ENCODE results near the gene PDGFA. TPM values are rescaled to one million over a fixed set of nuclear protein-coding genes. Genes with fewer than 3 reads are reported as not detected.

PDGFA gene
- total and polyA plus RNA-seq, 2 experiments from 2014 or later: 35.6 to 43.1 TPM

- Histone ChIP-seq H3K4me1 (ENCODE audit: insufficient read depth) (peaks cover 3% of the 10 kb centered on the region; the same call in 1 of the 2 replicates), H3K4me2 (no peak overlapping the region), H4K20me1 (replicated peaks; ENCODE audit: insufficient read depth) (no peaks in the 10 kb centered on the region), H3K27ac (ENCODE audit: low read depth) (no peak overlapping the region), H3K27me3 (ENCODE audit: insufficient read depth) (no peaks in the 10 kb centered on the region), H3F3A (replicated peaks; ENCODE audit: low read depth) (no peaks in the 10 kb centered on the region), H3K9me2 (ENCODE audit: insufficient read depth) (no peaks in the 10 kb centered on the region), H3K36me3 (ENCODE audit: insufficient read depth) (no peaks in the 10 kb centered on the region), H3K79me2 (replicated peaks; ENCODE audit: insufficient read depth) (no peaks in the 10 kb centered on the region), H3K4me3 (no peak overlapping the region), H2AFZ (no peak overlapping the region)
- no peak overlapping the region for H3K4me3 Mint-ChIP-seq
- DNase-seq (ENCODE audit: low spot score): no peak
- TF ChIP-seq REST (IDR thresholded peaks at IDR 0.05; ENCODE audit: unreplicated experiment): no peak
- TF ChIP-seq EZH2 (IDR thresholded peaks at IDR 0.05; ENCODE audit: low read depth, unreplicated experiment): no peak
- TF ChIP-seq NANOG (IDR thresholded peaks at IDR 0.05; ENCODE audit: borderline replicate concordance): no peak
- TF ChIP-seq JUNB (IDR thresholded peaks at IDR 0.05; ENCODE audit: unreplicated experiment): no peak
- TF ChIP-seq ZNF114 (CRISPR knock-in tag; IDR thresholded peaks at IDR 0.05): no peak
- no peak for TF ChIP-seq POLR2AphosphoS5 (IDR thresholded peaks at IDR 0.05; ENCODE audit: low read depth)
- no peak for TF ChIP-seq CTCF (conservative IDR thresholded peaks at IDR 0.05; ENCODE audit: low read depth in 2 of 2)
- no peak for TF ChIP-seq ETS1 (IDR thresholded peaks at IDR 0.05)
- TF ChIP-seq ZNF462 (CRISPR knock-in tag; IDR thresholded peaks at IDR 0.05): no peak
- TF ChIP-seq STAT1 (IDR thresholded peaks at IDR 0.05; ENCODE audit: unreplicated experiment): no peak
- TF ChIP-seq ZNF331 (CRISPR knock-in tag; IDR thresholded peaks at IDR 0.05; ENCODE audit: low read depth): no peak
- no peak for TF ChIP-seq EZH2phosphoT487 (IDR thresholded peaks at IDR 0.05; ENCODE audit: unreplicated experiment)
- no peak for TF ChIP-seq CREB1 (CRISPR knock-in tag; IDR thresholded peaks at IDR 0.05; ENCODE audit: low read depth)
- ATAC-seq: no peak
- H3K4me1 Mint-ChIP-seq: no peaks in the 10 kb centered on the region; the same call in 1 of the 3 replicates
- no peak overlapping the region for H3K27ac Mint-ChIP-seq
- peaks cover 16% of the 10 kb centered on the region for H3K27me3 Mint-ChIP-seq (ENCODE audit: insufficient read depth, low read depth, poor library complexity)
- no peaks in the 10 kb centered on the region for H3K36me3 Mint-ChIP-seq (ENCODE audit: low read depth)
- H3K9me3 Mint-ChIP-seq: no peaks in the 10 kb centered on the region; the same call in 2 of the 3 replicates
Measured at GRCh38 chr7:534959-535358, 15.3 kb upstream of the PDGFA start.

All from GM23338 (cell line).